Stimulated activated CD4-positive, alpha-beta T cell treated with anti-CD3 and anti-CD28 coated beads, Interleukin-1b, Interleukin-23, amount 100 ng/mL, for 48 hours (primary cell): ENCODE data around the gene PGPEP1.
"Not testable (repeated sequence)": the region's sequence is repeated elsewhere in the genome, so short reads cannot be mapped to it uniquely, and the experiment has no call there.

ENCODE experiments used
- DNase-seq: peaks from one replicate; pipeline ENCODE4 v3.0.0-alpha.2; 2020

The PGPEP1 gene

GRCh38 chr19:18393836-18394235, 53.4 kb downstream of the PGPEP1 start:
- DNase-seq: no peak

- no peak for DNase-seq
Observed at GRCh38 chr19:18396471-18397241, 56.3 kb downstream of the PGPEP1 start.

GRCh38 chr19:18397242-18398202, 57.1 kb downstream of the PGPEP1 start, which contains the start of gene LRRC25:
Gene LRRC25, minus strand, starts transcription at chr19:18397622. Its CDS starts 659 bp downstream, at chr19:18396963.
- DNase-seq: no peak

GRCh38 chr19:18399008-18399407, 58.6 kb downstream of the PGPEP1 start:
- DNase-seq: no peak

- DNase-seq: no peak
Observed at GRCh38 chr19:18401580-18402112, 61.2 kb downstream of the PGPEP1 start.

- DNase-seq: not testable (repeated sequence)
Observed at GRCh38 chr19:18402455-18403248, 62.3 kb downstream of the PGPEP1 start.

GRCh38 chr19:18405754-18406153, 65.4 kb downstream of the PGPEP1 start:
- DNase-seq: not testable (repeated sequence)

GRCh38 chr19:18406749-18407148, 66.4 kb downstream of the PGPEP1 start:
- no peak for DNase-seq

- no peak for DNase-seq
Observed at GRCh38 chr19:18408053-18408476, 67.7 kb downstream of the PGPEP1 start.

- DNase-seq: no peak
Observed at GRCh38 chr19:18412610-18413239, 72.3 kb downstream of the PGPEP1 start.

- DNase-seq: no peak
Observed at GRCh38 chr19:18414504-18415177, 74.2 kb downstream of the PGPEP1 start.

- no peak for DNase-seq
Observed at GRCh38 chr19:18415178-18415867, 74.9 kb downstream of the PGPEP1 start.

GRCh38 chr19:18416778-18417249, 76.4 kb downstream of the PGPEP1 start:
- peak; percentile 59 for DNase-seq

- DNase-seq: no peak
Observed at GRCh38 chr19:18417250-18418028, 77.0 kb downstream of the PGPEP1 start.

- no peak for DNase-seq
Observed at GRCh38 chr19:18418029-18418482, 77.7 kb downstream of the PGPEP1 start.

GRCh38 chr19:18418483-18419194, 78.2 kb downstream of the PGPEP1 start:
- DNase-seq: no peak

- DNase-seq: peak; percentile 60
Observed at GRCh38 chr19:18419195-18419698, 78.8 kb downstream of the PGPEP1 start, which contains the start of gene SSBP4. Gene SSBP4, plus strand, starts transcription at chr19:18419398. Its CDS starts 251 bp downstream, at chr19:18419649.
